COLO829 (cell line): Measurements from ENCODE around the gene PCCA.
"Not testable (repeated sequence)": the region's sequence is repeated elsewhere in the genome, so short reads cannot be mapped to it uniquely, and the experiment has no call there.

Experiments used
- DNase-seq: peaks from one replicate; pipeline ENCODE4 v3.0.0; 2012; ENCODE audit warnings: low spot score

PCCA gene

GRCh38 chr13:100097821-100098220 lies 8.9 kb downstream of the PCCA start:
- no peak for DNase-seq

DNA sequence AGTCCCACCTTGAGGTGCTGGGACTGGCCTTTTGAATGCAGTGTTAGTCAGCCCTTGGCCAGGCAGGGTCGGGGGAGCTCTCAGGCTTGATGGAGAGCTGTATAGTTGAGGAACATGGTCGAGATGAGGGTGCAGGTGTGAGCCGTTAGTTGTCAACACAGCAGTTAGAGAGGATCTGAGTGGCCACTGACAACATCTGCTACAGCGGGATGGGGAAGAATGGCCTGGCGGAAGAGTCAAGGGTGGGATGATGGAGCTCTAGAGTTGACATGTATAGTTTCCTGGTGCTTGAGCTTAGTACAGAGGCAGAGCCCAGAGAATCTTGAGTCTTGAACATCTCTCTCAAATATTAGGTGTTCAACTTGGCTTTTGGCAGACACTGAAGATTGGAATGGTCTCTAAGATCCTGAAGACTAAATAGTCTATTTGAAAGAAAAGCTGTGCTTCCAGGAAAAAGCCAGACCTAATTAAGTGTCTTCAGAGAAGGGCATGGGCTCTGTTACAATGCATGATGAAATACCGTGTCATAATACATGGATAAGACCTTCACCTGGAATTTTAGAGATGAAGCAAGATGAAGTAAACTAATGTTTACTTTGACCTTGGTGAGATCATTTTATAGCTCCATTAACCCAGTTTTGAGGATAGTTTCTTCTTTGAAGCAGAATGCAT lies 9.7 kb downstream of the PCCA start:
- DNase-seq = no peak

DNA sequence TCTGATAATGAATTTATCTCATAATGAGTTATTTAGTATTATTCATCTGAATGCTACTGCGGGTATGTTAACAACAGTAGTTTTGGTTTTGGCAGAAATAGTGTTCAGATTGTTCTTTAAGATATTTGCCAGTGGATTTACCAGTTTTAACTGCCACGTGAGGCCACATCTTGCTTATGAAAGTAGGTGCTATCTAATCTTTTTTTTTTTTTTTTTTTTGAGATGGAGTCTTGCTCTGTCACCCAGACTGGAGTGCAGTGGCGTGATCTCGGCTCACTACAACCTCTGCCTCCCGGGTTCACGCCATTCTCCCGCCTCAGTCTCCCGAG lies 10.2 kb downstream of the PCCA start:
- DNase-seq = not testable (repeated sequence)

GRCh38 chr13:100100115-100100879 lies 11.4 kb downstream of the PCCA start:
- DNase-seq = peak; percentile 24

DNA sequence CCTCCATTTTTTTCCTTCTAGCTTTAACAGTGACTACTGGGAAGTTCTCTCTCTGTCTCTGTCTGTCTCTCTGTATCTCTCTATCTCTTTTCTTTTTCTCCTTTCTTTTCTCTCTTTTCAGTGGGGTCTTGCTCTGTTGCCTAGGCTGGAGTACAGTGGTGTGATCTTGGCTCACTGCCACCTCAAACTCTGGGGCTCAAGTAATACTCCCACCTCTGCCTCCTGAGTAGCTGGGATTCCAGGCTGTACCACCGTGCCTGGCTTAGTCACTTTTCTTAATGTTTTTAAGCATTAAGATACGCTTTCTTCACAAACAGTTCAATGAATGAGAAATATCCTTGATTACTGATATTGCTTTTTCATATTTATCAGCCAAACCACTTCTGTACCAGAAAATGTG lies 13.1 kb downstream of the PCCA start:
- no peak for DNase-seq

DNA sequence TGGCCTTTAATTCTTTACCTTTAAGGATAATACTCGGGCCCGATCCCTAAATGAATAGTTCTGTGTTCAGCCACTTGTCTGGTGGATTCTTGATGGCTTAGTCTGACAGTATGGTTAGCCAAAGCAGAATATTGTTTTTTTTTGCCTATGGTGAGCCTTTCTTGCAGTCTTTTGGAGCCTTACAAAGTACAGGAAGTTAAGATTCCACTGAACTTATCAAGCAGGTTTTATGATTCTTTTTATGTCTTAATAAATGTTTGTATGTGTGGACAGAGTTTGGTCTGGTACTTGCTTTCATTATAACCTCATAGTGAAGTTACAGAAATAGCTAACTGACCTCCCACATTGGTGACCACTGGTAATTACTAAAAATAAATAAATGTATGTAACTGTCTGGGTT lies 17.1 kb downstream of the PCCA start:
- no peak for DNase-seq

GRCh38 chr13:100106705-100107104 lies 17.8 kb downstream of the PCCA start:
- no peak for DNase-seq

DNA sequence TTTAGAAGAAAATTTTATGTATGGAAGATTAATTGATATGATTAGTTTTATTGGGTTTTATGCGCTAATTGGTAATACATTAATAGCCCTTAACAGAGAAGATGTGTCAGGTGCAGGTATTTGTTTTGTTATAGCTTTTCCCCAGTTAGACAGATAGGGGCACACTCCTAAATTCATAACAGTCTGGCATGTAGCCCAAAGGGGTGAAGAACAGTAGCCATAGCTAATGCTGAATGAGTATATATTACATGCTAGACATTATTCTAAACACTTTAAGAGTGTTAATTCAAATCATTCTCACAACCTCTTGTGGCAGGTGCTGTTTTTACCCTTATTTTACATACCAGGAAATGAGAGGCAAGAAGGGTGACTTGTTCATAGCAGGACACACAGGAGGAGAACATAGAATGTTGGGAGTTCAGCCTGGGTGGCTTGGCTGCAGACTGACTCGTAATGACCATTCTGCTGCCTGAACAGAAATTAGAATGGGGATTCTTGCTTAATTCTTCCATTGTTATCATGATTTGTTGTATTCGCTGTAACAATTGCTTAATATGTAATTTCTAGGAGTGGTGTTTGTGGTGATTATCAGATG lies 20.1 kb downstream of the PCCA start:
- DNase-seq = no peak

- no peak for DNase-seq
These were observed 21.4 kb downstream of the PCCA start for GRCh38 chr13:100110269-100110668.

DNA sequence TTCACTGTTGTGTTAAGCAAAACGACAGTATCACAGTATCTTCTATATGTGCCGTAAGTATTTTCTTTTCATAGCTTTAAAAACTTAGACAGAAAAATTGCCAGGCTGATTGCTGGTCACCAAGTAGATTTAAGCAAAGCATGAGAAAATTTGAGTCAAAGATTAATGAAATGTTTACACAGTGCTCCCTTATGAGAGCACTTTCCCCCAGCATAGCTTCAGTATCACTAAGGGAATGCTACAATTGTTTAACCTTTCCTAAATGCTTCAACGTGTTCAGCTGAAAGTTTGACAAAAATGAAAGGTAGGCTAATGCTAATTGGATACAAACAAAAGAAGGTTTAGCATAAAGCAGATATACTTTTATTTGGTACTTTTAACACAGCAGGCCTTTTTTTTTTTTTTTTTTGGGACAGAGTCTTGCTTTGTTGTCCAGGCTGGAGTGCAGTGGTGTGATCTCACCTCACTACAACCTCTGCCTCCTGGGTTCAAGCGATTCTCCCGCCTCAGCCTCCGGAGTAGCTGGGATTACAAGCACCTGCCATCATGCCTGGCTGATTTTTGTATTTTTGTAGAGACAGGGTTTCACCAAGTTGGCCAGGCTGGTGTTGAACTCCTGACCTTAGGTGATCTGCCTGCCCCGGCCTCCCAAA lies 23.4 kb downstream of the PCCA start:
- no peak for DNase-seq

DNA sequence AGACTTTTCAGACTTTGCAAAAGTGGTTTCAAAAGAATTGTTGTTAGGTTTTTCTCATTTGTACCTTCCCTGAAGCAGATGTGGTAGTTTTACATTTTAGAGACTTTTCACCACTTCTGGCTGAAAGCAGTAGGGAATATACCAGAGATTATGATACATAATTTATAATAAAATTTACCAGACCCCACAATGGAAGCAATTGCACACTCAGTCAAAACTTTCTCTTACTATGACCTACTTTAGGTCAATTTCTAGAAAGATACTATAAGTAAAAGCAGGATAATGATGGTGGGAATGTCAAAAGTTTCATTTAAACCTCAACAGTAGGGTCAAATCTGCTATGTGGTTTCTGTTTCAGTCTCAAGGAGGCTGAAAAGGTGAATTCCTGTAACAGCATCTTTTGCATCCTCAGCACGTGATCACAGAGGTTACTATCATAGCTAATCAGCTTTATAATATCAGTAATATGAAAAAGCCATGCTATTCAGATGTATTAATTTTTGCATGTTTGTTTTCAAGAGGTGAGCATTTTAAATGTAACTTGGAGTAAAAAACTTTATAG lies 26.9 kb downstream of the PCCA start:
- no peak for DNase-seq

DNA sequence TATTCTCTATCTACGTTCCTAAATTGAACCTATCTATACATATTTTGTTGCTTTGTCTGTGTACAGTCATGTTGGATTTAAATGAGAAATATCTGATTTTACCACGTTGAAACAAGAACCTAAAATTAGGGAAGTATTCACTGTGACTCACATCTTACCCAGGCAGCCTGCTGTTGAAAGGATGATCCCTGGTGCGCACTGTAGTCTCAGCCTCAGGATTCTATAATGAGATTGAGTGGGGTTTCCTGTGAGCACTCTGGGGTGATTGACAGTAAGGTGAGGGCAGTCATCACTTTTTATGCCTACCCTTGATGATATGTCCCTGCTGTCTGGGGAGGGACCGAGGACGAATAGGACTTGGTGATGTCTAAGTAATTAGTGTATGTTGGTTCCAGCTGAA lies 35.4 kb downstream of the PCCA start:
- DNase-seq = no peak

GRCh38 chr13:100125946-100126345 lies 37.1 kb downstream of the PCCA start:
- no peak for DNase-seq

DNA sequence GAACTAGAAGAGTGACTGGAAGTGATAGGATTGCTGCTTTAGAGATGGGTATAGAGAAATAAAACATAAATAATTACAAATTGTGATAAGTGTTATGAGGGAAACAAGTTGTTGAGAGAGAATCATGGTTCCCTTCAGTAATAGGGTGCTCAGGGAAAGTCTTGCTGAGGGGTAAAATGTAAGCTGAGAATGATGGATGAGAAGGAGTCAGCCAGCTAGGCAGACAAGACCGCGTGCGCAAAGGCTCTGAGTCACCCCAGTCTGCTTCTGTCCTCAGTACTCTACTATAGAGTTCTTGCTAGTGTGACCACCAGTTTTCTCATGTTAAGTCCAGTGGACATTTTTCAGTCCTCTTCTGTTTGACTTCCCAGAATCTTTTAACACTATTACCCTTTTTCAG lies 39.5 kb downstream of the PCCA start:
- DNase-seq = no peak

DNA sequence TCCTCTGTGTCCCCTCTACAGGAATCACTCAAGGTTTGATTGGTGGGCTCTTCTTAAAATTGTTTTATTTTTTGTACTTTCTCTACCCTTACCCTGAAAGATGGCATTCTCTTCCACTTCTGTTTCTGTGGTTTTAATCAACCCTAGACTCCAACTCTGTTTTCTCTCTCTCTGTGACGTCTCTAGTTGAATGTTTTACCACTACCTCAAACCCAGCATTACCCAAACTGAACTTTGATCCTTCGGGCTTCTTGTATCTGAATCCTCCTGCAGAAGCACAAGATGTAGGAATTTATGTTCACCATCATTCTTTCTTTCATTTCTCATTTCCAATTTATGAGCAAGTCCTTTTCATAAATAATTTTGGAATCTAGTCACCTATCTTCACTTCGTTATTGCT lies 39.9 kb downstream of the PCCA start:
- DNase-seq = no peak

DNA sequence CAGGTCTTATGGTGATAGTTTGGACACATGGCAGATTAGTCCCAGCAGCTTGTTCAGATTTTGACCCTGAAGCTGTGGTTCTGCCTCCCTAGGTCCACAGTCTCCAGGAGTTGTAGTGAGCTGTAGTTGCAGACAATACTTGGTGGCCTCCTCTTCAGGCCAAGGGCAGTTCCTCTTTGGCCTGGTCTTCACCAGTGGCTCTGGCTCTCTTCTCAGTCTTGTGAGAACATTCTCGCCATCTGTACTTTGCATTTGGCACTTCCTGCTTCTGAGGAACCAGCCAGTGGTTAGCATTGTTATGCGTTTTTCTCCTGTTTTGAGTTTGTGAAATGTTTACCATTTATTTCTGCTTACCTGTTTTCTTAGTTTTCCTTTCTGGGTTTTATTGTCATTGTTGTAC lies 40.7 kb downstream of the PCCA start:
- no peak for DNase-seq

- no peak for DNase-seq
These were observed 41.2 kb downstream of the PCCA start for GRCh38 chr13:100130092-100130491.

- DNase-seq = no peak
These were observed 42.1 kb downstream of the PCCA start for GRCh38 chr13:100130930-100131511.

GRCh38 chr13:100131863-100132574 lies 43.1 kb downstream of the PCCA start:
- DNase-seq = peak; percentile 87

DNA sequence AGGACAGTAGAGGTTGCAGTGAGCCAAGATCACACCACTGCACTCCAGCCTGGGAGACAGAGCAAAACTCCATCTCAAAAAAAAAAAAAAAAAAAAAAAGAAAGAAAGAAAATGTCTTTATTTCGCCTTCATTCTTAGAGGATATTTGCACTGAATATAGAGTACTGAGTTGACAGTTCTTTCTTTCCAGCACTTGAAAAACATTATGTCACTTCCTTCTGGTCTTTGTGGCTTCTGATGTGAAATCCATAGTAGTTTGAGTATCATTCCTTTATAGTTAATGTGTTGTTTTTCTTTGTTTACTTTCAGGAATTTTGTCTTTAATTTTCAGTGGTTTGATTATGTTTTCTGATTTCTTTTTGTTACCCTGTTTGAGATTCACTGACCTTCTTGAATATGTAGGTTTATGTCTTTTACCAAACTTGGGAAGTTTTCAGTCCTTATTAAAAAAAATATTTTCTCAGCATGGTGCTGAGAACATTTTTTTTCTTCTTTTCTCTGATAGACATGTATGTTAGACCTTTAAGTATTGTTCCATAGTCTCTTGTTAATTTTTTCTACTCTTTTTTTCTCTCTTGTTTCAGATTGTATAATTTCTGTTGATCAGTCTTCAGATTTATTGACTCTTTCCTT lies 50.1 kb downstream of the PCCA start:
- no peak for DNase-seq

GRCh38 chr13:100139817-100140216 lies 50.9 kb downstream of the PCCA start:
- no peak for DNase-seq
